NOMO-1 treated with DMSO at 0.1 percent for 48 hours (cell line): ENCODE measurements around the gene MED10.
"Not testable (repeated sequence)": the region's sequence is repeated elsewhere in the genome, so short reads cannot be mapped to it uniquely, and the experiment has no call there.

ENCODE experiments used
- DNase-seq: peaks from one replicate; lab custom pipeline; 2025; ENCODE audit not compliant: unreplicated experiment; lab: John Stamatoyannopoulos, UW

MED10 gene

DNA sequence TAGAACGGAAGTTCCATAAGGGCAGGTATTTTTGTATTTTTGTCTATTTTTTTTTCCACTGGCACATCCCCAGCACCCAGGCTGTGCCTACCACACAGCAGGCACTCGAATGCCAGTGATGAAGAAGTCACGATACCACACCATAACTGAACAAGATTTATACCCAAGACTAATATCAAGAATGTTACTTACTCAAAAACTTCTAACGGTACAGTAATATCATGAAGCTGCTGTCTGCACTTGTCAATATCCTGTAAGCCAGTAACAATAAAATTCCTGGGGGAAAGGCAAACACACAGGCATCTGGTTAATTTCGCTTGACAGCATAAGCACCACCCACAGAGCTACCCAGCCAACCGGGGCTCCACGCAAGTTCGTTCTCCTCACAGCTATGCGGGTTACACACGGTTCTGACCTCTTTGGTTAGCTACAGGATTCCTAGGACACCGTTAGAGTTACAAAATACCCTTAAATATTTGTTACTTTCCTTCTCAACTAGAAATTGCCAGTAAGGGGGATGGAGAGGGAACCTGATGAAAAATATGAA lies 1.3 kb downstream of the MED10 start:
- no peak for DNase-seq

DNA sequence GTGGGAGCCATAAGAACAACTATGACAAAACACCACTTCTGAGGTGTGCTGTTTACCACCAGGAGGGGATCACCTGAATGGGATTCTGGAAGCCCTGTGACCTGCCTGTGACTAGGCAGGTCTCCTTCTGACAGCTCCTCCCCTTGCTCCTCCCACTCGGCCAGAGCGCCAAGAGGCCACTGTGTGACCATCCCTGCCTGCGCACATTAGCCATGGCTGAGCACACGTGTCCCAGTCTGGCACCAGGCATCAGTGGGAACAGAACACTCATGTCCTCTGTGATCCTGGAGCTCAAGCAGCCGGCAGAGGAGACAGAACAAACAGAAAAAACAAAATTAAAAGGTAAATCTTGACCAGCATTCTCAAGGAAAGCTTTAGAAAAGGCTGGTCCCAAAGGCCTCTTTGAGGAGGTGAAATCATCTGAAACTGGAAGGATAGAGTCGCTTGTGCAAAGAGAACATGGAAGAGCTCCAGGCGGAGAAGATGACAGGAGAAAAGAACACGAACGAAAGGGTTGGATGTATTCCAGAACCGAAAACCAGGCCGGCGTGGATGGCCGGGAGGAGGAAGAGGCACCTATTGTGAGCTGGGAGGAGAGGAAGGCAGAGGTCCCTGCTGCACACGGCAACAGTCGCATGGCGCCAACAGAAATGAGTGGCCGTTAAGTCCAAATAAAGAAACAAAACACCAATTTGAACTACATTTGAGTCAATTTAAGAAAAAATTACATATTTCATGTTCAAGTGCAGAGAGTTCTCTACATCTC lies 5.1 kb downstream of the MED10 start:
- DNase-seq: no peak

DNA sequence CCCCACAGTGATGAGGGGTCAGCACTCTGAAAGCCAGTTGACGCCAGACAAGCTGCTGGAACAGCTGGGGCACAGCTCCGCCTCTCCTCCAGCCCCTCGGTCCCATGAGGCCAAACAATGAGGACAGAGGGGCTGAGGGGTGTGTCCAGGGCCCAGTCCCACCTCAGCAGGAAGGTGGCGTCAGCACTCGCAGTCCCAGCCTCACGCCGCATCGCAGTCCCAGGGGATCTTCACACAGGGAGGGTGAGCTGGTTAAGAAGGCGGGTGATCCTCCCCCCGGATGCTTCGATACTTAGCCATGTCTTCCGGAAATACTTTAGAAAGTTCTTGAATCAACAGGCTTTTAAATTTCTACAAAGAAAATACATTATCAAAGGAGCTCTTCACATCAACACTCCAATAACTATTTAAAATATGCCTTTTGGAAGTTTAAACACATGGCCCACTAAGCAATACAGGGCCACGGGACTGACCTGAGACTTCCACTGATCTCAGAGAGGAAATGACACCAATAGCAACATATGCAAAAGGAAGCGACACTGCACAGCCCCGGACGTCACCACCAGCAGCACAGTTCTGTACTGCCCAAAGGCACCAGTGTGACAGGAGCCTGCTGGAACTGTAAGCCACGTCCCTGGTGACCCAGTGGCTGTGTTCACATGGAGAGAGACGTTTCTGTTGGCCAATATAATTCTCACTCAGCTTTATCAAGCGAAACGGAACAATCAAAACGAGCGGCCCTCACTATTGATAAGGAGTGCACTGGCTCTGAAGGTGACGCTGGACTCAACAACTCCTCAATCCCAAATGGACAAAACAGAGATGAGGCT lies 5.9 kb downstream of the MED10 start:
- DNase-seq: no peak

DNA sequence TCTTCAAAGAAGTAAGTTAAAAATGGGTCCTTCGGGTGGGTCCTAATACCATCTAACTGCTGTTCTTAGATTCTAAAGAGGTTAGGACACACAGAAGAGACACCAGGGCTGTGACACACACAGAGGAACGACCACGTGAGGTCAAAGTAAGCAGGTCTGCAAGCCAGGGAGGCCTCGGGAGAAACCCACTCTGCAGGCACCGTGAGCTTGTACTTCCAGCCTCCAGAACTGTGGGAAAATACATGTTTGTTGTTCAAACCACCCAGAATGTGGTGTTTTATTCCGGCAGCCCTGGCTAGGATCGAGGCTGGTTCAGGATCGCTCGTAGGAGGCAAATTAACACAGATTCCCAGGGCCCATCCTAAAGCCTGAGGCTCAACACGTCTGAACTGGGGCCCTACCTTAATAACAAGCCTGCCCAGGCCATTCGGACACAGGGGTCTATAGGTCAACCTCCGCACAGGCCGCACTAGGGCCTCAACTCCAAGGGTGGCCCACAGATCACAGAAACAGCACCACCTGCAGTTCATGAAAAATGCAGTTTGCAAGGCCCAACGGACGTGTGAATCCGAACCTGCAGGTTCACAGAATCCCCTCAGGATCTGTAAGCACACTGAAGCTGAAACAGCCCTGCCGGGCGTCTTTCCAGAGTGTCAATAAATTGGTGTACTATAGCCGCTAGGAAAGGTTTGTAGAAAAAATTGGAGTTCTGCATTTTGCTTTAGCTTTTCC lies 7.1 kb downstream of the MED10 start:
- DNase-seq: no peak

DNA sequence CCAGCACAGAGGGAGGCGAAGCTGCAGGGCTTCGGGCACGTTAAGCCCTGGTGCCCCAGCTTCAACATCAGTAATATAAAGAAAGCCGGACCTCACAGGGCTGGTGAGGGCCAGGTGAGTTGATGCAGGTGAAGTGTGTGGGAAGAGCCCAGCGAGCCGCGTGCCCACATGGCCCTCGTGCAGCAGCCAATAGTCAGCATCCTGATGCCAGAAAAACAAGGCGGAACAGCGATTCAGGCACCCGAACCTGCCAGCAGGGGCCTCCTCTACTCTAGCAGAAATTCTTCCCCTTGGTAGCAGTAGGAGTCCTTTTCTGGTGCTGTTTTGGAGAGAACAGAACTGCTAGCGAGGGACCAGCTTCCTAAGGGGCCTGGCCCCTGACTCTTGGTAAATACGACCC lies 7.8 kb downstream of the MED10 start:
- no peak for DNase-seq

DNA sequence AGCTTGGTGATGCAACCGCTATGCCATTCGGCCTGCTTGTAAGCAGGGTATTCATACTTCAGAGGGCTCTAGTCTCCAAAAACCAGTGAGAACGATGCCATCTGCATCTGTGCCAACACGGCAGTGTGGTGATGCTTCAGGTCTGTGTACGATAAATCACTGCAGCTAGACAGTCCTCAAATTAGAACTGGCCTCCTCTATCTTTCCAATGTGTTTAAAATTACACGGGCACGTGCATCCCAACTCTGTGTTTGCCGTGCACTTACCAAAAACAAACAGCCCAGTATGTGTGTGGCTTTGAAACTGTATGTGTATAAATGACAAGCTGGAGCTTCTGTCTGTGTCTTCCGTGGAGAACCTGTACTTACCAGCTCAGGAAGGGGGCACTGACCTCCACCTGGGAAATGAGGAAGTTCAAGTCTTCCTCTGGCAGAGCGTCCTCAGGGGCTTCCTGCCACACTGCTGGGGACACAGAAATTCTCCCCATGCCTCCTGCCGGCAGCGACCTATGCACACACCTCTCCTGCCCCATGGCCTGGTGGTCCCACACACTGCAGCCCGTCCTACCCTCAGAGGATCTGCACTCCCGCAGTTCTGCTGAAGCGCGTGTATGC lies 12.3 kb downstream of the MED10 start:
- DNase-seq: peak; percentile 33

DNA sequence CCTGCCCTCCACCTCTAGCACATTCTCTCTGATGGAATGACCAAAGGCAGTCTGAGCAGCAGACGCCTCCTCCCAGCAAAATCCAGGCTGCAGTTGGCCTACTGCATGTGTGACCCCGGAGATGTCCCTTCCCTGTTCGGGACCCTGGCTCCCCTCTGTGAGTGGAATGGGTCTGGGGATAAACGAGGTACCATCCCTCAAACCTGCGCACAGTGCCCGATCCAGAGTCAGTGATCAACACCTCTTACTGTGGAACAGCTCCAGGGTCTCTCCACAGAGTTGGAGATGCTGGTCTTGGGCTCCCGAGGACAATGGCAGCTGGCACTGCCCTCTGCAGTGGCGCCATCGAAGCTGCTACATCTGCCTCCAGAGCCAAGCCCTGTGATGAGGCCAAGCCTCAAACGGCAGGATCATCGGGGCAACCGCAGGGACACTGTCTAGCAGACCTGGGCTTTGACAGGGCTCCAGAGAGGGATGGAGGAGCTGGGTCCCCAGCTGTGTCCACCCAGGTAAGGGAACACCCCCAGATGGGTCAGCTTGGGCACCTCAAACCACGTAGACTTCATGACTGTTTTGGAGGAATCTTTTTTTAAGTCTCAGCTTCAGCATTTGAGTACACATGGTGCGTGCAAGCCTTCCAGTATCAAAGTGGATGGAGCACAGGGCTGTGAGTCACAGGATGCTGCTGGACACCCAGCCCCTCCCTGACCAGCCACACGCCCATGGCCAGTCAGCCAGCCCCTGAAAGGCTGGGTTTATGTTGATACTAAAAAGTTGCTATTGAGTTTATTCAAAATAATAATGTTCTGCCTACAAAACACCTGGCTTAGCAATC lies 13.0 kb downstream of the MED10 start:
- DNase-seq: no peak

DNA sequence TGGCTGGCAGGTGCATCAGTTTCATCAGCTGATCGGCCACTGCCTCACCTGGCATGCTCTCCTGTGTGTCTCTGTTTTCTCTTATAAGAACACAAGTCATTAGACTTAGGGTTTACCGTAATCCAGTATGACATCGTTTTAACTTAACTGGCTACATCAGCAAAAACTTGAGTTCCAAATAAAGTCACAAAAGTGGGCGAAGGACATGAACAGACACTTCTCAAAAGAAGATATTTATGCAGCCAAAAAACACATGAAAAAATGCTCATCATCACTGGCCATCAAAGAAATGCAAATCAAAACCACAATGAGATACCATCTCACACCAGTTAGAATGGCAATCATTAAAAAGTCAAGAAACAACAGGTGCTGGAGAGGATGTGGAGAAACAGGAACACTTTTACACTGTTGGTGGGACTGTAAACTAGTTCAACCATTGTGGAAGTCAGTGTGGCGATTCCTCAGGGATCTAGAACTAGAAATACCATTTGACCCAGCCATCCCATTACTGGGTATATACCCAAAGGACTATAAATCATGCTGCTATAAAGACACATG lies 14.8 kb downstream of the MED10 start:
- not testable (repeated sequence) for DNase-seq

DNA sequence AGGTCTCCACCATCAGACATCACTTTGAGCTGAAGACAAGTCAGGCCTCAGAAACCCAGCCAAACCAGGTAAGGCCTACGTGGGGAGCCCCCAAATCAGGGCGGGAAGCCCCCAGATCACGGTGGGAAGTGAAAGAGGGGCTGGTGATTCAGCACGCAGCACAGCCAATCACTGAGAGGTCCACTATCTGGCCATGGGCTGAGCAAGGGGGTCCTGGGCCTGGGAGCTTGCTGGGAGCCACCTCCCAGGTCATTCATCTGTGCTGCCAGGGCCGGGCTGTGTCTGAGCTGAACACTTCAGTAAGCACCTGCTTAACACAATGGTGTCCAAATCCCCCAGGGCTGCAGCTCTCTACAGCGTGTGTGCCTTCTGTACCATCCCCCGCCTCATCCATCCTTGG lies 15.5 kb downstream of the MED10 start:
- DNase-seq: no peak

DNA sequence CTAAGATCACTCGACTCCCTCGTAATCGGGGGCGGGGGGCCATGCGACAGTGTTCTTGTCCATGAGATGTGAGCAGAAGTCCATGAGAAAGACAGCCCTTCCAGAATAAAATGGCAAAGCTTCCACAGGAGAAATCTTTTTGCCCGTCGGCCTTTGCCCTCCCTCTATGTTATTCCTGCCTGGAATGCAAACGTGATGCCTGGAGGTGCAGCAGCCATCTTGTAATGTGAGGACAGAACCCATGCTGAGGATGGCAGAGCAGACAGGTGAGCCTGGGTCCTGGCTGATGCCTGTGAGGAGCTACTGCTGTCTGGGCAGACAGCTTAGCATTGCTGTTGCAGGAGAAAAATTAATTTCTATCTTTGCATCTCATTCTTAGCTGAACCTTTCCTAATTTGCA lies 17.2 kb downstream of the MED10 start:
- DNase-seq: no peak

DNA sequence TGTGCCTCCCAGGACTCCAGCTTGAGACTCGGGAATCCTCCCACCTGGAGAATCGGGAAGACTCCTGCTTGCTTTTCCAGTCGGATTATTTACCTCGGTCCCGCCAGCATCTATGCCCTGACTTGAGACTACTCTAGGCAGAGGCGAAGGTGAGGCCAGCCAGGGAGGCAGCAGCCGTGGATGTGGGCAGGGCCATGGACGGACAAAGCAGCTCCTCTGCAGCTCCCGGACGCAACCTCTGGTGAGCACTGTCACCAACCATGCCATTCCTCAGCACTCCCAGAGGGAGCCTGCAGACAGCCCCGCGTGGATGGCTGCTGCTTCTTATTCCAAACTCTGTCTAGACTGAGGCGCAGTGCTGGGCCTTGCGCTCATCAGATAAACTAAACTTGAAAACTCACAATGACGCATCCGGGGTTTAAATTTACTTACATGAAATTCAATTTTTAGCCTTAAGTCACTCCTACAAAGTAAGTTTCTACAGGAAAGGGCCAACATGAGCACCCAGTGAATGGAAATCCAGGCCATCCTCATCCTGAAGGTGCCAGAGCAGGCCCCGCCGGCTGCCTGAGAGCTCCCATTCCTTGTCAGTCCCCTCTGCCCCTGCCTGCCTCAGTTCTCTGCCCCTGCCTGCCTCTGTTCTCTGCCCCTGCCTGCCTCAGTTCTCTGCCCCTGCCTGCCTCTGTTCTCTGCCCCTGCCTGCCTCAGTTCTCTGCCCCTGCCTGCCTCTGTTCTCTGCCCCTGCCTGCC lies 17.8 kb downstream of the MED10 start:
- no peak for DNase-seq

DNA sequence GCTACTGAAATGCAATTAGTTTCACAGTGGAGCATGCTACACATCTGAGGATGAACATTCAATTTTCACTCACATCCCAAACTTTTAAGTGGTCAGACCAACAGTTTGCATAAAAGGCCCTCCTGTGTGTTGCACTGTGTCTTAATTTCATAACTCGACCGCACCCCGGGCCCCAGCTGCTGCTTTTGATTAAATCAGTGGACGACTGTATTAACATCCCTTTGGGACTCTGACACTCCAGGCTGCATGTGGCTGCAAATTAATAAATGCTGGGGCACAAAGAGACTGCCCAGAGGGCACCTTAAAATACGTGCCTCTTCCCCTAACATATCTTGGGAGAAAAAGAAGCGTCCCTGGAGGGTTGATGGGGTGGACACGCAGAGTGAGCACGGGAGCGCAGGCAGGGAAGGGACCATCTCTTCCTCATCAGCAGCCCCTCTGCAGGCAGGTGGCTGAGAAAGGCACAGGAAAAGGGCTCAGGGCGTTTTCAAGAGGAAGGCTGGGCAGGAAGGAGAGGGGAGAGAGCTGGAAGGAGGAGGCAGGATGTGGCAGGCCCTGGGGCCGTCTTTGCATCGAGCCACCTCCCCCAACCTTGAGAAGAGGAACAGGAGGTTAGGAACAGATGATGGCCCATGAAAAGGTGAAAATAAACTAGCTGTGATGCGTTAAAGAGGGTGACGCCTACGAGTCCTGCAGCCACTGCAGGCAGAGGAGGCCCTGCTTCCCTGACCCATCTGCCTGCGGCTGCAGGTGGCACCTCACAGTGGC lies 18.6 kb downstream of the MED10 start:
- DNase-seq: no peak

DNA sequence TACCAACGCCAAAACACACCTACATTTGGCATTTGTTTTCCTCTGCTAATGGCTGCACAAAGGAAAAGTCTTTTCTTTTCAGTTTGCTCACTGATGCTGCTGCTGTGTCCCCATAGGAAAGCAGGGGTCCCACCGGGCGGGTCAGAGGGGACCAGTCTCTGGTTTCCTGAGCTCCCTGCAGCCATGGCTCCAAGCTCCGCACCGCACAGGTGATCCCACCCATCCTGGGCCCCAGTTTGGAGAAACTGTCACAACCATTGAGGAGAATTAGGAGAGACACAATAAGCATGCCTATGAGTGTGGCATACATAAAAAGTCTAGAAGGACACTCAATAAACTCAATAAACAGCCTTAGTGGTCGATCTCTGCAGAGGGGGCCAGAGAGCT lies 19.9 kb downstream of the MED10 start:
- DNase-seq: no peak

DNA sequence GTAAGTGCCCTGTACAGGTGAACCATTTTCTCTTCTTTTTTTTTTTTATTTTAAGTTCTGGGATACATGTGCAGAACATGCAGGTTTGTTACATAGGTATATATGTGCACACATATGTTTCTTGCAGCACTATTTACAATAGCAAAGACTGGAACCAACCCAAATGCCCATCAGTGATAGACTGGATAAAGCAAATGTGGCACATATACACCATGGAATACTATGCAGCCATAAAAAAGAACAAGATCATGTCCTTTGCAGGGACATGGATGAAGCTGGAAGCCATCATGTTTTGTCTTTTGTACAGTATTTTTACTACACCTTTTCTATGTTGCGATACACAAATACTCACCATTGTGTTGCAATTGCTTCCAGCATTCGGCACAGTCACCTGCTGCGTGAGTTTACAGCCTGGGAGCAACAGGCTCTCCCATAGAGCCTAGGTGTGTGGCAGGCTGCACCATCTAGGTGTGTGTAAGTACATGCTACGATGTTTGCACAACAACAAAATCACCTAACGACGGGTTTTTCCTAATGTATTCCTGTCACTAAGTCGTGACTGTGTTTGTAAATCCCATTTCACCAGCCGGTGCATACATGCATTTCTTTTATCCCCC lies 20.4 kb downstream of the MED10 start:
- not testable (repeated sequence) for DNase-seq

DNA sequence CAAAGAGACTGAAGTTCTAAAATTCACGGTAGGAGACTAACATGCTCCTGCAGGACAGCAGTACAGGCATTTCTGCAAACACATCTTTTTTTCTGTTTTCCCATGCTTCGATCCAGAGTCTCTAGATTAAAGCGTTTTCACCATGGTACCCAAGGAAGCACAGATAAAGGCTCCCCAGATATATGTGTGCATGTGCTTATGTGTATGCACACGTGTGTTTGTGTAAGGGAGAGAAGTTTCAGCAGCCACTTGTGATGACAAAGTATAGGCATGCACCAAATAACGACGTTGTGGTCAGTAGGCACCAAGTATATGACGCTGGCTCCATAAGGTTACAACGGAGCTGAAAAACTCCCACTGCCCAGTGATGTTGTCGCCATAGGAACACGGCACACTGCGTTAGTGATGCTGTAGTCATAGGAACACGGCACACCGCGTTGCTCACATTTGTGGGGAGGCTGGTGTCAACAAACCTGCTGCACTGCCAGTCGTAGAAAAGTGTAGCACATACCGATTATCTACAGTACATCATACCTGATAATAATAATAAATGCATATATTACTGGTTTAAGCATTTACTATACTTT lies 21.7 kb downstream of the MED10 start:
- DNase-seq: no peak

DNA sequence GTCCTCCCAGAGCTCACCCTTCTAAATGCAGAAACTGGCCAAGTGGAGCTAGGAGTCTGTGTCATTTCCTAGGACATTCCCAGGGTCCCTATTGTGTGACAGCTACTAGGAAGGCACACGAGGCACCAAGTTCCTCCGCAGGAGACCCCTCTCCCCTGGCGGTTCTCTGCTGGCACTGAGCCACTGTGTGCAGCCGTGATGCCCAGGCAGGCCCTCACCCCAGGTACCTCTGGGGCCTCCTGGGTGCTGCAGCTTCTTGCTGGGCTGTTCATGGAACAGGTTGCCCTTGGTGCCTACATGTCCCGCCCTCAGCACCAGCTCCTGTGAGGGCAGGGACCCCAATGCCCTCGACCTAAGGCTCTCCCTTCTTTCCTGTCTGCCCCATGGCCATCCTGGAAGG lies 23.1 kb downstream of the MED10 start:
- DNase-seq: no peak

DNA sequence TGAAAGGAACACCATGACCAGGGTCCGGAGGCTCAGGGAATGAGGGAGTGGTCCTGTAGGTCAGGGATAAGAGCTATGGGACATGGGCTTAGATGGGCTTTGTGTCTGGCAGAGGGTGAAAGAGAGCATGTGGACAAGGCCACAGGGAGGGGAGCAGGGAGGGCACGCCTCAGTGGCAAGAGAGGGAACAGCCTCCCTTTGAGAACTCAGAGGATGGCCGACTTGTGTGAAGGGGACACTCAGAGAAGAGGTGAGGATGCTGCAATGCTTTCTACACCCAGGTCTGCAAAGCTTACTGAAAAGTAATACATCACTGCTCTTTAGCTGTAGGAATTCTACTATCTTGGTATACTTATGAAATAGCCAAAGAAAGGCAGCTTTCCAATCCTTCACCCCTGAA lies 23.5 kb downstream of the MED10 start:
- no peak for DNase-seq
